Jurkat, Clone E6-1 (cell line): ENCODE results near the gene CD40.

Experiments used
- DNase-seq: peaks from one replicate; pipeline ENCODE4 v3.0.0-alpha.2; 2011; ENCODE audit warnings: low read depth, low spot score
- H3K4me3 ChIP-seq: 2 replicates; pipeline ENCODE4 v1.5.1; 2011; ENCODE audit warnings: mild to moderate bottlenecking, low read length, control low read depth, moderate library complexity

The CD40 gene

DNA sequence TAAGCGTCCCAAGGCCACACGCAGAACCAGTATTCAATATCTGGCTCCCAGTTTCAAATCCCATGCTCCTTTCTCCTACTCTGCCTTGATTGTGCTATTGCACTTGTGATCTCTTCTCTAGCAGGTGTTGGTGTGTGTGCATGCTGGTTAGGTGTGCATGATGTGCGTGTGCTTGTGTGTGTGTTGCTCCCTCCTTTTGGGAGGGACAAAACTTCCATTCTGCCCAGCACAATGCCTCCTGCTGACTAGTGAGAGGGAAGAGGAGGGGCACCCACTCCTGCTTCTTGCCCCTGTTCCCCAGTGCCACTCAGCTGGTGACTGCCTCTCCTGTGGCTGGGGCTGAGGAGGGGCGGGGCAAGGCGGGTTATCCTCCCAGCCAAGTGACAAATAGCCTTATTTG lies 19.7 kb downstream of the CD40 start:
- H3K4me3 ChIP-seq = no peak overlapping the region
- DNase-seq = no peak

DNA sequence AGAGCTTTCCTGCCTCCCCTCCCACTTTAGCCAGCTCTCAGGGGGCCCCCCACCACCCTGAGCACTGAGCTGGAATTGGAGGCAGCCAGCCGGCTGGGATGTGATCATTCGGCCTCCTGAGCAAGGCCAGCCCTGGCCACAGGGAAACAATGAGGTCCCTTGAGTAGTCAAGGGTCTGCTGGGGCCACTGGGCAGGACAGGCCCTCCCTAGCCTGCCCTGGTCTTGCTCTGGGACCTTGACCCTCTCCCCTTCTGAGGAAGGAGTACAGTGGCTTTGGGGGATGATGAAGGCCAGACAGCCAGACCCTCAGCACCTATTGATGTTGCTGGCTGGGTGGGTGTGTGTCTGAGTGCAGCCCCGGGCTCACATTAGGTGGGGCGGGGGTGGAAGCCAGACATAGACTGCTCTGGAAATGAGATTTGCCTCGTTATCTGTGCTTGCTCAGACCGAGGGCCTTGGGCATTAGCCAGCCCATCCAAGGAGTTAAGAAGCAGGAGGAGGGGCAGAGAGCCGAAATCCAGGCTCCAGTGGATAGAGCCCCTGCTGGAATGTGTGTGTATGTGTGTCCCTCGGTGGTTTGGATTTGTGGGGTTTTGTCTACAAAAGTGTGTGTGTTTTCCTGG lies 21.3 kb downstream of the CD40 start:
- no peak for DNase-seq
- H3K4me3 ChIP-seq = no peak overlapping the region

DNA sequence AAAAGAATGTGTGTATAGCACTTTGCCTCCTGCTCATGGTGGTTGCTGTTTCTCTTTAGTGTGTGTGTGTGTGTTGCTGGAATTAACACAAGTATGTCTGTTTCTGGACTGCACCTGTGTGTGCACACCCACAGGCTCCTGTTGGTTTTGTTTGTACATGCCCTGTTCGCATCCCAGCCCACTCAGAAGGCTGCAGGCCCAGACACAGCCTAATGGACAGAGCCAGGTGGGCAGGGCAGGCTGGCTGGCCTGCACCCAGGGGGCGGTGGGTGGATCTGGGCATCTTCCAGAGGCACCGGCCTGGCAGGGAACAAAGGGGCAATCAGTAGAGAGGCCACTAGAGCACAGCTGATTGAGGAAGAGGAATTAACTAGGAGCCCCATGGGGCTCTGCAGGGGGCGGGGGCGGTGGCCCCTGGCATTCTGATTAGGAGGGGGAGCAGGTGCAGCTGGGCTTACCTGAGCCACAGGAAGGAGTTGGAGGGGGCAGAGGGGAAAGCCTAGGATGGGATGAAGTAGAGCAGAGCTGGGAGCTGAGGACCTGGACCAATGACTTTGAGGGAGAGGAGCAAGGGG lies 21.9 kb downstream of the CD40 start:
- H3K4me3 ChIP-seq = no peak overlapping the region
- DNase-seq = no peak

DNA sequence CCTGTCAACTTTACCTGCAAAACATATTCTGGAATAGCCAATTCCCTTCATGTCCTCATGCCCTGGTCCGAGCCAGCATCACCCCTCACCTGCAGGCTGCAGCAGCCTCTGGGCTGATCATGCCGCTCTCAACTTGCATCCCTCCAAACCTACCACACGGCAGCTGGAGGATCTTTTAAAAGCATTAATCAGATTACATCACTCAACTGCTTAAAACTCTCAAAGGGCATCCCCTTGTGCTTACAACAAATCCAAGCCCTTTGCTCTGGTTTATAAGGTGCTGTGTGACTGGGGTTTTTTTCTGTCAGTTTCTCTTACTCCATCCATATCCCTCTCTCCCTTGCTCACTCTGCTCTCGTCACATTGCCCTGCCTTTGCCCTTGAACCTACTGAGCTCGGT lies 24.0 kb downstream of the CD40 start:
- no peak for DNase-seq
- H3K4me3 ChIP-seq = no peak overlapping the region

DNA sequence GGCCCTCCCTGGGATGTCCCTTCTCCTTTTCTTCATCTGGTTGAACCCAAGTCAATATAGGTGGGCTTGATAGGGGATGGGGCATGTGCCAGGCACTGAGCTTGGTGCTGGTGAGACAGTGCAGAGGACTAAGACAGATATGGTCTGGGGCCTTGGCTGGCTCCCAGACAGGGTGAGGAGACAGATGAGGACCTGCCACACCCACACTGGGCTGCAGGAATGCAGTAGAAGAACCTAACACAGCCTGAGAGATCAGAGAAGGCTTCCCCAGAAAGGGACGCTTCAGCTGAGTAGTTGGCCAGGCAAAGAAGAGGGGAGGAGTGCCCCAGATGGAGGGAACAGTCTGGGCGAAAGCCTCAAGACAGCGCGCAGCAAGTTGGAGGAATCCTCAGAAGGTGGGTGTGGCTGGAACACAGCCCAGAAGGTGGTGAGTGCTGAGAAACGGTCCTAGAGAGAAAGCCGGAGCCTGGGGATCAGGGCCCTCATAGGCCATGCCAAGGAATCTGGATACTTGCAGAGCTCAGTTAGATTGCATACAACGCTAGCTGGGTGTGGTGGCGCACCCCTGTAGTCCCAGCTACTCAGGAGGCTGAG lies 26.4 kb downstream of the CD40 start:
- no peak overlapping the region for H3K4me3 ChIP-seq
- DNase-seq = no peak

- no peak overlapping the region for H3K4me3 ChIP-seq
- DNase-seq = no peak
Measured at GRCh38 chr20:46145713-46146112, 27.6 kb downstream of the CD40 start.

DNA sequence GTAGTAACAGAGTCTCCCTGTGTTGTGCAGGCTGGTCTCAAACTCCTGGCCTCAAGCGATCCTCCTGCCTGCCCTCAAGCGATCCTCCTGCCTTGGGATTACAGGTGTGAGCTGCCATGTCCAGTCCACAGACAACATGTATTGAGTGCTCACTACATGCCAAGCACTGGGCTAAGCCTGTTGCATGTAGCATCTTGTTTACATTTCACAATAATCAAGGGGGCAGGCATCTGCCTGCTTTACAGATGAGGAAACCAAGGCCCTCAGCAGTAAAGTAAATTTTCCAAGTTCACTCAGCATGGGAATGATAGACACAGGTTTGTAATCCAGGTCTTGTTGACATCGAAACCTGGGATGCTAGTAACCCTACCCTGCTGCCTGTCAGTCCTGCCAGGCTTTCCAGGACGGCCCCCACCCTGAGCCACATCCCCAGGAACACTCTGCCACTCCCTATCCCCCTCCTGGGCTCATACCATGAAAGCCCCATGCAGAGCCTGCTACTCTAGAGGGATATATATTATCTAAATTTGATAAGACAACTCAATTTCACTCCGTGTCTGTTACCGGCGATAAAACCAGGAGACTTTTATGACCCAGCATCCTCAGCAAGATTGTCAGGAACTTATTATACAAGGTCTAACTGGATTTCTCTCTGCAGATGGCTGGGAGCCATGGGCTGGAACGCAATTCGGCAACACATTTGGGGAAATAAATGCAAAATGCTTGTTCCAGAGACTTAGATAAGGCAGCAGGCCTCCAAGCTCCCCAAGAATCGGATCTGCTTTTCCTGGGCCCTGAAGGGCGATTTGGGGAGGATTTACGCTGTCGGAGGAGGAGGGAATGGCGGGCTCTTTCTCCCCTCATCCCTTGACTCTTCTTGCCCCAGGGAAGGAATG lies 30.4 kb downstream of the CD40 start:
- DNase-seq = no peak

GRCh38 chr20:46150943-46151342 lies 32.8 kb downstream of the CD40 start:
- no peak for DNase-seq
- no peak overlapping the region for H3K4me3 ChIP-seq

More for the DNA sequence above, 30.4 kb downstream of the CD40 start:
- no peak overlapping the region for H3K4me3 ChIP-seq

GRCh38 chr20:46151936-46152335 lies 33.8 kb downstream of the CD40 start:
- no peak for DNase-seq
- H3K4me3 ChIP-seq = no peak overlapping the region

GRCh38 chr20:46152824-46153586 lies 34.9 kb downstream of the CD40 start:
- no peak overlapping the region for H3K4me3 ChIP-seq
- no peak for DNase-seq

DNA sequence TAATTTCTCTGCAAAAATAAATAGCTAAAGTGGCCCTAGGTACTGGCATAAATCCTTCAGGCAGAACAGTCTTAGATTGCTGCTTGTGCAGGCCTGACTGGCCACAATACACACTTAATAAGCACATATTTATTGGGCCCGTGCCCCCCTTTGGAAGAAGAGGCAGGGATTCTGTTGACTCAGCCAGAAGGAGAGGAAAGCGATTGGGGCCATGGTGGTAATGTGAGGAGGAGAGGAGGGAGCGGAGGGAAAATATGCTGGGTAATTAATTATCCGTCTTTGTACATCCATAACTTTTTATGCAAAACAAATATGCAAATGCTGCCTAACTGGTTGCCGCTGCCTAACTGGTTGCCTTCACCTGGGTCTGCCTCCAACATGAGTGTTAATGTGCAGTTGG lies 36.2 kb downstream of the CD40 start:
- no peak for DNase-seq
- no peak overlapping the region for H3K4me3 ChIP-seq

GRCh38 chr20:46154796-46155195 lies 36.7 kb downstream of the CD40 start:
- no peak overlapping the region for H3K4me3 ChIP-seq
- no peak for DNase-seq

DNA sequence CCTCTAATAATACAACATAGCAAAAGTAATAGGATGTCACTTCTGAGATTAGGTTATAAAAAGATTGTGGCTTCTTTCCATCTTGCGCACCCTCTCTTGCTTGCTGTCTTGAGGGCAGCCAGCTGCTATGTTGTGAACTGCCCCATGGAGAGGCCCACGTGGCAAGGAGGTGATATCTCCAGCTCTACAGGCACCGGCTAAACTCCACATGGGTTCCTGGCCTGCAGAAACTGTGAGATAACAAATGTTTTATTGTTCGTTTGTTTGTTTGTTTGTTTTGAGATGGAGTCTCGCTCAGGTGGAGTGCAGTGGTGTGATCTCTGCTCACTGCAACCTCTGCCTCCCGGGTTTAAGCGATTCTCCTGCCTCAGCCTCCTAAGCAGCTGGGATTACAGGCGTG lies 38.0 kb downstream of the CD40 start:
- DNase-seq = no peak
- H3K4me3 ChIP-seq = no peak overlapping the region

DNA sequence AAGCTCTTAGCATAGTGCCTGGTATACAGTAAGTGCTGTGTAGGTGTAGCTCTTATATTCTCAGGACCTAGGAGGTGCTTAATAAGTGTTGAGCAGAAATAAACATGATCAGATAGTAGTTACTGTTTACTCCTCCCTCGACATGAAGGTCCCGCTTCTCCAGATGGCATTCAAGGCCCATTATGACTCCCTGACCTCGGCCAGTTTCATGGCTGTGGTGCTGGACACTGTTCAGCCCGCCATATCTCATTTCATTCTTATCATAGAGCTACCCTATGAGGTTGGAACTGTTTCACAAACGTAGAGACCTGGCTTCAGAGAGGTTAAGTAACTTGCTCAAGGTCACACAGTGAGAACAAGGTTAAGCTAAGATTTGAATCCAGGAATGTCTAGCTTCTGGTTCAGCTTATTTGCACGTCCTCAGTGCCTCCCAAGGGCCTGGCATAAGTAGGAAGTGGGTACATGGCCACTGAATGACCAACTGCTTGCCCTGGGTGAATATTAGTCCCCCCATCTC lies 39.0 kb downstream of the CD40 start:
- H3K4me3 ChIP-seq = no peak overlapping the region
- DNase-seq = no peak

GRCh38 chr20:46157625-46158024 lies 39.5 kb downstream of the CD40 start:
- no peak for DNase-seq
- H3K4me3 ChIP-seq = no peak overlapping the region

- no peak overlapping the region for H3K4me3 ChIP-seq
- DNase-seq = no peak
Measured at GRCh38 chr20:46158476-46158987, 40.4 kb downstream of the CD40 start.

- no peak for DNase-seq
- no peak overlapping the region for H3K4me3 ChIP-seq
Measured at GRCh38 chr20:46159101-46159897, 41.2 kb downstream of the CD40 start.

DNA sequence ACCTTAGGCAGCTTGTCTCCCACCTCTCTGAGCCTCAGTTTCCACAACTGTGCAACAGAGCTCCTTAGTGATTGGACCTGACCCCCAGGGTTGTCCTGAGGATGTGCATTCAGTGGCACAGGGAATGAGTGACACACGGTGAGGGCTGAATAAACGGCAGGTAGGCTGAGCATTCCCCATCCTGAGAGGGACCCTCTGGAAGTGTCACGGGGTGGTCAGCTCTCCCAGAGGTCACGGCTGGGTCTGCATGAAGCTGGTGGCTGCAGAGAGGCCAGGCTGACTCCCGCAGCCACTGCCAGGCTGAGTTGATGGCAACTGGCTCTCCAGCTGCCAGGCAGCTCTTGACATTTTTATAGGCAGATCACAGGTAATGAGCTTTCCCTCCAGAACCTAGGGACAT lies 42.5 kb downstream of the CD40 start:
- no peak for DNase-seq
- no peak overlapping the region for H3K4me3 ChIP-seq
